Measurements from ENCODE around the gene RECQL5. TPM values are rescaled to one million over a fixed set of nuclear protein-coding genes. Genes with fewer than 3 reads are reported as not detected.

Gene RECQL5
- polyA plus RNA-seq, 1 donor from 2014 or later = 9.6 TPM

DNA sequence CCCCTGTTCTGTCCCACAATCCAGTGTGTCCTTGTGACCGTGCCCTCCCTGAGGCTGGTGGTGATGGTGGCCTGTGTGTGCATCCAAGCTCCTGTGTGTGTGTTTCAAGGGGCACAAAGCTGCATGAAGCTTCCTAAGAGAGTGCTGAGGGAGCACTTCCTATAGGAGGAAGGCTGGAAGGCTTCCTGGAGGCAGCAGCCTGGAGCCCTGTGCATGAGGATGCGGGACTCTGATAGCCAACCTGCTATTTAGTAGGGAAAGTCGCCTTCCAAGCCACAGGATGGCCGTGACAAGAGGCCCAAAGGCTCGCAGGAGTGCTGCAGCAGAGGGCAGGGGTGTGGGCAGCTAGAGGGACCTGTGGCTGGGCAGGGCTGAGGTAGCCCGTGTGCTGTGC is 71.0 kb downstream of the RECQL5 start:
- Histone ChIP-seq H3K9me2 (ENCODE audit: insufficient read depth, low read length) (no peaks in the 10 kb centered on the region), H3K4me2 (ENCODE audit: low read length) (no peak overlapping the region), H3K27ac (ENCODE audit: low read length) (no peak overlapping the region), H3K79me2 (replicated peaks; ENCODE audit: insufficient read depth, low read length) (no peaks in the 10 kb centered on the region), H2AFZ (ENCODE audit: low read depth, low read length) (no peak overlapping the region), H3K36me3 (ENCODE audit: insufficient read depth, low read length) (no peaks in the 10 kb centered on the region), H3K9me3 (ENCODE audit: low read length) (no peaks in the 10 kb centered on the region), H4K20me1 (ENCODE audit: insufficient read depth) (no peaks in the 10 kb centered on the region), H3F3A (ENCODE audit: insufficient read depth, low read length, poor library complexity, severe bottlenecking) (no peaks in the 10 kb centered on the region), H3K4me3 (ENCODE audit: low read length) (no peak overlapping the region), H3K9ac (ENCODE audit: low read length) (no peak overlapping the region), H3K27me3 (ENCODE audit: insufficient read depth, low read depth, low read length) (no peaks in the 10 kb centered on the region)
- TF ChIP-seq RAD21 (conservative IDR thresholded peaks at IDR 0.05) = no peak

DNA sequence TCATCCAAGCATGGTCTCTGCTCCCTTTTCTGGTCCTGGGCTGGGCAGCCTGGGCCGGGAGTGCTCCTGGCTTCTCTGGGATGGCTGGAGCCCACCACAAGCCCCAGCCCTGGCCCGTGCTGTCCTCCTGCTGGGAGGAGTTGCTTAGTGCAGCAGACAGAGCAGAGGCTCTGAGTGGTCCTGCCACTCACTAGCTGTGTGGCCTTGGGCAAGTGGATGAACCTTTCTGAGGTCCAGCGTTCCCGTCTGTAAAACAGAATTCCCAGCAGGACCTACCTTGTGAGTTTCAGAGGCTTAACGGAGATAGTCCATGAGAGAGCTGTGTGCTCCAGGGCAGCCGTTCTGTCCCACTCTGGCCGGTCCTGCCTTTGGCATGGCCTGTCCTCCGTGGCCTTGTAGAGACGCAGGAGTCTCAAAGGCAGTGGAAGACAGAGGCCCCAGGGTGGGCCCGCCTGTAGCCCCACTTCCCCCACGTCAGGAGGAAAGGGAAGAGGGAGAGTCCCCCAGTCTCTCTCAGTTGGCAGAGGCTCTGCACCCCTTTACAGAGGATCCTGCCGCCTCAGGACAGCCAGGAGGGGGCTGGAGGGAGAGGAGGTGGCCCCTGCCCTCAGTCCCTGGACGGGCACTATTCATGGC is 71.6 kb downstream of the RECQL5 start:
- no peak overlapping the region for H3K27ac ChIP-seq (ENCODE audit: low read length)
- H3K27me3 ChIP-seq (ENCODE audit: insufficient read depth, low read depth, low read length) = no peaks in the 10 kb centered on the region
- no peaks in the 10 kb centered on the region for H4K20me1 ChIP-seq (ENCODE audit: insufficient read depth)
- H3K9ac ChIP-seq (ENCODE audit: low read length) = no peak overlapping the region
- no peaks in the 10 kb centered on the region for H3K9me3 ChIP-seq (ENCODE audit: low read length)
- H2AFZ ChIP-seq (ENCODE audit: low read depth, low read length) = no peak overlapping the region
- H3K4me2 ChIP-seq (ENCODE audit: low read length) = no peak overlapping the region
- no peak overlapping the region for H3K4me3 ChIP-seq (ENCODE audit: low read length)
- TF ChIP-seq, protein P1, sequence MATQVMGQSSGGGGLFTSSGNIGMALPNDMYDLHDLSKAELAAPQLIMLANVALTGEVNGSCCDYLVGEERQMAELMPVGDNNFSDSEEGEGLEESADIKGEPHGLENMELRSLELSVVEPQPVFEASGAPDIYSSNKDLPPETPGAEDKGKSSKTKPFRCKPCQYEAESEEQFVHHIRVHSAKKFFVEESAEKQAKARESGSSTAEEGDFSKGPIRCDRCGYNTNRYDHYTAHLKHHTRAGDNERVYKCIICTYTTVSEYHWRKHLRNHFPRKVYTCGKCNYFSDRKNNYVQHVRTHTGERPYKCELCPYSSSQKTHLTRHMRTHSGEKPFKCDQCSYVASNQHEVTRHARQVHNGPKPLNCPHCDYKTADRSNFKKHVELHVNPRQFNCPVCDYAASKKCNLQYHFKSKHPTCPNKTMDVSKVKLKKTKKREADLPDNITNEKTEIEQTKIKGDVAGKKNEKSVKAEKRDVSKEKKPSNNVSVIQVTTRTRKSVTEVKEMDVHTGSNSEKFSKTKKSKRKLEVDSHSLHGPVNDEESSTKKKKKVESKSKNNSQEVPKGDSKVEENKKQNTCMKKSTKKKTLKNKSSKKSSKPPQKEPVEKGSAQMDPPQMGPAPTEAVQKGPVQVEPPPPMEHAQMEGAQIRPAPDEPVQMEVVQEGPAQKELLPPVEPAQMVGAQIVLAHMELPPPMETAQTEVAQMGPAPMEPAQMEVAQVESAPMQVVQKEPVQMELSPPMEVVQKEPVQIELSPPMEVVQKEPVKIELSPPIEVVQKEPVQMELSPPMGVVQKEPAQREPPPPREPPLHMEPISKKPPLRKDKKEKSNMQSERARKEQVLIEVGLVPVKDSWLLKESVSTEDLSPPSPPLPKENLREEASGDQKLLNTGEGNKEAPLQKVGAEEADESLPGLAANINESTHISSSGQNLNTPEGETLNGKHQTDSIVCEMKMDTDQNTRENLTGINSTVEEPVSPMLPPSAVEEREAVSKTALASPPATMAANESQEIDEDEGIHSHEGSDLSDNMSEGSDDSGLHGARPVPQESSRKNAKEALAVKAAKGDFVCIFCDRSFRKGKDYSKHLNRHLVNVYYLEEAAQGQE (IDR thresholded peaks at IDR 0.05; ENCODE audit: borderline replicate concordance) = no peak
- TF ChIP-seq TAF1 (IDR thresholded peaks at IDR 0.05; ENCODE audit: low read depth) (no peak), RAD21 (conservative IDR thresholded peaks at IDR 0.05) (no peak), EP300 (conservative IDR thresholded peaks at IDR 0.05; ENCODE audit: poor library complexity, severe bottlenecking) (no peak), EZH2 (IDR thresholded peaks at IDR 0.05; ENCODE audit: borderline replicate concordance, insufficient read depth, low read length, poor library complexity, severe bottlenecking) (no peak), POLR2AphosphoS5 (IDR thresholded peaks at IDR 0.05) (no peak), CTCF (IDR thresholded peaks at IDR 0.05; ENCODE audit: poor library complexity, severe bottlenecking) (no peak), SMC3 (conservative IDR thresholded peaks at IDR 0.05; ENCODE audit: poor library complexity) (no peak), MXI1 (conservative IDR thresholded peaks at IDR 0.05; ENCODE audit: poor library complexity, severe bottlenecking) (no peak)
- H3K9me2 ChIP-seq (ENCODE audit: insufficient read depth, low read length) = no peaks in the 10 kb centered on the region
- H3K79me2 ChIP-seq (replicated peaks; ENCODE audit: insufficient read depth, low read length) = no peaks in the 10 kb centered on the region
- no peaks in the 10 kb centered on the region for H3F3A ChIP-seq (ENCODE audit: insufficient read depth, low read length, poor library complexity, severe bottlenecking)
- no peaks in the 10 kb centered on the region for H3K36me3 ChIP-seq (ENCODE audit: insufficient read depth, low read length)

All from neural cell (in vitro differentiated cells).